ENCODE results near the gene DHX35.

GRCh38 chr20:39049684-39050554 lies 87.8 kb downstream of the DHX35 start:
- peak in 5 of 7 experiments; percentile 93 to 97 (median 96) for TF ChIP-seq CTCF (IDR thresholded peaks at IDR 0.05)
- peak in 1 of 3 donors; percentile 53 for TF ChIP-seq POLR2AphosphoS5 (IDR thresholded peaks at IDR 0.05)

Data from stomach (tissue), 4 donors.